Measurements from ENCODE around the gene CENPX. TPM values are rescaled to one million over a fixed set of nuclear protein-coding genes. Genes with fewer than 3 reads are reported as not detected.

The CENPX gene
- total and polyA plus RNA-seq, 2 donors (not counting 3 experiments of a cell fraction or from before 2014, with no cell fraction given), result 56.2 to 67.2 TPM

DNA sequence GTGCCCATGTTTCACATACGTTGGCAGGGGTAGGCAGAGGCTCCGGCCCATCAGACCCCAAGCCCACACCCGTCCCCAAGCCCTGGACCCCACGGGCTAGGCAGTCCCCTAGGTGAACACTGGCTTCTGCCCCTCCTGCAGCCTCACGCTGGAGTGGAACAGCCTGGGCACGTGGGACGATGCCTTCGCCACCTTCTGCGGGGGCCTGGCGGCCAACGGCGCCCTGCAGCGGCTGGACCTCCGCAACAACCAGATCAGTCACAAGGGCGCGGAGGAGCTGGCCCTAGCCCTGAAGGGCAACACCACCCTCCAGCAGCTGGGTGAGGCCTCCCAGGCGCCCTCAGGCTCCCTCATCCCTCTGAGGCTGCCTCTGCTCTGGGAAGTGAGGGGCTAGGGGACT is 2.2 kb upstream of the CENPX start:
- H3K9me1 ChIP-seq (replicated peaks; ENCODE audit: control insufficient read depth, extremely low read depth, insufficient read depth, low read length), result no peaks in the 10 kb centered on the region
- ChIA-PET CTCF (no interaction called here), POLR2A (no interaction called here)
- H3K4me2 ChIP-seq (ENCODE audit: insufficient read depth, low read length), result no peak overlapping the region
- DNase-seq (ENCODE audit: low read depth, low spot score) (no peak), FAIRE-seq (no peak)
- H3K4me1 ChIP-seq (ENCODE audit: control insufficient read depth, extremely low read depth, insufficient read depth, low read length), result peaks cover 12% of the 10 kb centered on the region
- intact Hi-C loops (cut with micrococcal nuclease) (loop anchor here (5.0 to 10.0 kb wide), 2 partner anchors 48 to 190 kb away; partner anchors contain the start of genes ASPSCR1 and CCDC57), dilution Hi-C loops (cut with MboI; ENCODE audit: extremely low pct_ligation_motif_present, low sequenced_read_pairs) (no loop called here)
- no peaks in the 10 kb centered on the region for H3K9me3 ChIP-seq (replicated peaks; ENCODE audit: control insufficient read depth, insufficient read depth, low read length)
- no peak overlapping the region for H3K4me3 ChIP-seq (replicated peaks in 1 of 3; ENCODE audit: insufficient read depth in 1 of 3, low read depth in 1 of 3, low read length in 3 of 3)
- no peak overlapping the region for H3K9ac ChIP-seq (replicated peaks; ENCODE audit: extremely low read depth, insufficient read depth, low read length)
- no peaks in the 10 kb centered on the region for H3K27me3 ChIP-seq (ENCODE audit: control insufficient read depth in 2 of 2, insufficient read depth in 2 of 2, low read length in 2 of 2)
- no TSS peak for BruUV-seq (replicated peaks)
- TF ChIP-seq, protein P1, sequence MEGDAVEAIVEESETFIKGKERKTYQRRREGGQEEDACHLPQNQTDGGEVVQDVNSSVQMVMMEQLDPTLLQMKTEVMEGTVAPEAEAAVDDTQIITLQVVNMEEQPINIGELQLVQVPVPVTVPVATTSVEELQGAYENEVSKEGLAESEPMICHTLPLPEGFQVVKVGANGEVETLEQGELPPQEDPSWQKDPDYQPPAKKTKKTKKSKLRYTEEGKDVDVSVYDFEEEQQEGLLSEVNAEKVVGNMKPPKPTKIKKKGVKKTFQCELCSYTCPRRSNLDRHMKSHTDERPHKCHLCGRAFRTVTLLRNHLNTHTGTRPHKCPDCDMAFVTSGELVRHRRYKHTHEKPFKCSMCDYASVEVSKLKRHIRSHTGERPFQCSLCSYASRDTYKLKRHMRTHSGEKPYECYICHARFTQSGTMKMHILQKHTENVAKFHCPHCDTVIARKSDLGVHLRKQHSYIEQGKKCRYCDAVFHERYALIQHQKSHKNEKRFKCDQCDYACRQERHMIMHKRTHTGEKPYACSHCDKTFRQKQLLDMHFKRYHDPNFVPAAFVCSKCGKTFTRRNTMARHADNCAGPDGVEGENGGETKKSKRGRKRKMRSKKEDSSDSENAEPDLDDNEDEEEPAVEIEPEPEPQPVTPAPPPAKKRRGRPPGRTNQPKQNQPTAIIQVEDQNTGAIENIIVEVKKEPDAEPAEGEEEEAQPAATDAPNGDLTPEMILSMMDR (IDR thresholded peaks at IDR 0.05; ENCODE audit: extremely low read depth in 1 of 2, insufficient read depth in 1 of 2, low read depth in 1 of 2, low read length in 2 of 2), result no peak
- TF ChIP-seq POLR2AphosphoS5 (IDR thresholded peaks at IDR 0.05; ENCODE audit: insufficient read depth, low read depth, low read length) (no peak), POLR2A (IDR thresholded peaks at IDR 0.05; ENCODE audit: low read depth, low read length) (no peak)
- no peak overlapping the region for H3K27ac ChIP-seq (ENCODE audit: insufficient read depth, low read depth, low read length)
- H3K79me2 ChIP-seq (ENCODE audit: control insufficient read depth, insufficient read depth, low read length), result peaks cover 5% of the 10 kb centered on the region
- H3K36me3 ChIP-seq (ENCODE audit: control insufficient read depth in 2 of 2, extremely low read depth in 1 of 2, insufficient read depth in 2 of 2, low read length in 2 of 2), result no peaks in the 10 kb centered on the region
- H4K20me1 ChIP-seq (replicated peaks; ENCODE audit: control insufficient read depth, extremely low read depth, insufficient read depth, low read length), result no peaks in the 10 kb centered on the region
- H2AFZ ChIP-seq (ENCODE audit: low read depth, low read length), result no peak overlapping the region

DNA sequence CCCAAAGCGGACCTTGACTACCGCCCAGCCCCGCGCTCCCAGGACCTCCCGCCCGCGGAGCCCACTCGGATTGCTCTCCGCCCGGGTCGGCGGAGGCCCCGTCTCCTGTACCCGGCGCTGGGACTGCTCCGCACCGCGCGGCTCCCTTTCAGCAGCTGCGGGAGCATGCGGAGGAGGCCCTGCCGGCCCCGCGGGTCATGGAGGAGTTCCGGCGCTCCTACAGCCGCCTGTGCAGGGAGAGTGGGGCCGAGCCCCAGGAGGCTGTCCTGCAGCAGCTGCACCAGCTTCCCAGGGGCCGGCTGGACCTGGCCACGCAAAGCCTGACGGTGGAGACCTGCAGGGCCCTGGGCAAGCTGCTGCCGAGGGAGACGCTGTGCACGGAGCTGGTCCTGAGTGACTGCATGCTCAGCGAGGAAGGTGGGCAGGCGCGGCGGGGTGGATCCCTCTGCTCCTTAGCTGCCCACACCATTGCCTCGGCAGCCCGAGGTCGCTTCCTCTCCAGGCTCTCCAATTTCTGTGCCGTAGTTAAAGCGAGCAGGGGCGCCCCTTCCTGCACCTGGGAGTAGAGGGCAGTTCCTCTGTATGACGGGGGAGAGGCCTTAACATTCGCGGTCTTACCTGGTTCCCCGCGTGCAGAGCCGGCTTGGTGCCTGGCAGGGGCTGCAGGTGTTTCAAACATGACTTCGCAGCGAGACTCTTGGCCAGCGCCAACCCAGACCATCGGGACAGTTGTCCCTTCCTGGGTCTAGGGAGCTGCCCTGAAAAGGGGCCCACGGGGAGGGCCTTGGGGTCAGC is 966 bp upstream of the CENPX start:
- FAIRE-seq (no peak), DNase-seq (ENCODE audit: low read depth, low spot score) (no peak)
- Histone ChIP-seq H3K27ac (ENCODE audit: insufficient read depth, low read depth, low read length) (no peak overlapping the region), H3K4me3 (replicated peaks in 1 of 3; ENCODE audit: insufficient read depth in 1 of 3, low read depth in 1 of 3, low read length in 3 of 3) (peak overlapping the region; percentile 41 to 68 (median 43)), H3K4me1 (ENCODE audit: control insufficient read depth, extremely low read depth, insufficient read depth, low read length) (peaks cover 12% of the 10 kb centered on the region), H3K27me3 (ENCODE audit: control insufficient read depth in 2 of 2, insufficient read depth in 2 of 2, low read length in 2 of 2) (no peaks in the 10 kb centered on the region), H3K9me3 (replicated peaks; ENCODE audit: control insufficient read depth, insufficient read depth, low read length) (no peaks in the 10 kb centered on the region), H3K4me2 (ENCODE audit: insufficient read depth, low read length) (peak overlapping the region; percentile 52), H4K20me1 (replicated peaks; ENCODE audit: control insufficient read depth, extremely low read depth, insufficient read depth, low read length) (no peaks in the 10 kb centered on the region), H3K9ac (replicated peaks; ENCODE audit: extremely low read depth, insufficient read depth, low read length) (peak overlapping the region; percentile 36), H3K9me1 (replicated peaks; ENCODE audit: control insufficient read depth, extremely low read depth, insufficient read depth, low read length) (no peaks in the 10 kb centered on the region), H3K79me2 (ENCODE audit: control insufficient read depth, insufficient read depth, low read length) (peaks cover 5% of the 10 kb centered on the region), H2AFZ (ENCODE audit: low read depth, low read length) (peak overlapping the region; percentile 58), H3K36me3 (ENCODE audit: control insufficient read depth in 2 of 2, extremely low read depth in 1 of 2, insufficient read depth in 2 of 2, low read length in 2 of 2) (no peaks in the 10 kb centered on the region)
- TSS peak; percentile 59 for BruUV-seq (replicated peaks)
- dilution Hi-C loops (cut with MboI; ENCODE audit: extremely low pct_ligation_motif_present, low sequenced_read_pairs), result no loop called here
- intact Hi-C loops (cut with micrococcal nuclease), result loop anchor here (1.0 to 10.0 kb wide), 6 partner anchors 14 to 191 kb away; partner anchors contain the start of genes ASPSCR1, CCDC57, DCXR and FASN
- POLR2A ChIA-PET, result interaction anchor here (0.5 to 0.7 kb wide), 2 partner anchors 21 to 206 kb away, joined by 7 read pairs; no protein-coding TSS in a partner anchor
- TF ChIP-seq FOS (IDR thresholded peaks at IDR 0.05; ENCODE audit: borderline replicate concordance, insufficient read depth, low read length) (no peak), GATA2 (IDR thresholded peaks at IDR 0.05; ENCODE audit: insufficient read depth, insufficient read length, low read depth, low read length) (no peak), EZH2 (IDR thresholded peaks at IDR 0.05; ENCODE audit: borderline replicate concordance, low read depth, low read length, severe bottlenecking) (no peak), POLR2A (IDR thresholded peaks at IDR 0.05; ENCODE audit: low read depth, low read length) (no peak), POLR2AphosphoS5 (IDR thresholded peaks at IDR 0.05; ENCODE audit: insufficient read depth, low read depth, low read length) (no peak), JUN (IDR thresholded peaks at IDR 0.05; ENCODE audit: borderline replicate concordance, insufficient read depth, insufficient read length, low read depth) (no peak), MYC (IDR thresholded peaks at IDR 0.05; ENCODE audit: low read depth, low read length) (no peak)
- TF ChIP-seq, protein P2, sequence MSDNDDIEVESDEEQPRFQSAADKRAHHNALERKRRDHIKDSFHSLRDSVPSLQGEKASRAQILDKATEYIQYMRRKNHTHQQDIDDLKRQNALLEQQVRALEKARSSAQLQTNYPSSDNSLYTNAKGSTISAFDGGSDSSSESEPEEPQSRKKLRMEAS (IDR thresholded peaks at IDR 0.05; ENCODE audit: insufficient read depth, insufficient read length), result no peak
- TF ChIP-seq, protein P1 (IDR thresholded peaks at IDR 0.05; ENCODE audit: extremely low read depth in 1 of 2, insufficient read depth in 1 of 2, low read depth in 1 of 2, low read length in 2 of 2), result no peak
- CTCF ChIA-PET, result interaction anchor here (1.1 to 9.1 kb wide), 7 partner anchors 7 to 154 kb away, joined by 3 to 345 read pairs (median 14); partner anchors contain the start of genes ARHGDIA, DCXR, NOTUM and RAC3
